HG03280 (cell line): ENCODE results near the gene JAM3.

Experiments used
- ATAC-seq: cut with Tn5 transposase; IDR thresholded peaks from one replicate; pipeline ENCODE4 v1.9.1; 2021; ENCODE audit warnings: mild to moderate bottlenecking, moderate library complexity; ENCODE audit not compliant: unreplicated experiment

The JAM3 gene

DNA sequence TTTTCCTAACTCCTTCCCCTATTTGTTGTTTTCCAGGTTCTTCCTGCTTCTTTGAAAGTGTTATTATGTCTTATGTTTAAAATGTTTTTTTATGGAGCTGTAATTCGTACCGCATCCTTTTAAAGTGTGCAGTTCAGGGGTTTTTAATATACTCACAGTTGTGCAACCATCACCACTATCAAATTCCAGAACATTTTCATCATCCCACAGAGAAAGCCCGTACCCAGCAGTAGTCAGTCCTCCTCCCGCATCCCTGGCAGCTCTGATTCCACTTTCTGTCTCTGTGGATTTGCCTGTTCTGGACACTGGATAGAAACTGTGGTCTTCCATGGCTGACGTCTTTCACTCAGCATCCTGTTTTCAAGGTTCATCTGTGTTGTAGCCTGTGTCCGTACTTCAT is 73.7 kb downstream of the JAM3 start:
- ATAC-seq, result no peak

DNA sequence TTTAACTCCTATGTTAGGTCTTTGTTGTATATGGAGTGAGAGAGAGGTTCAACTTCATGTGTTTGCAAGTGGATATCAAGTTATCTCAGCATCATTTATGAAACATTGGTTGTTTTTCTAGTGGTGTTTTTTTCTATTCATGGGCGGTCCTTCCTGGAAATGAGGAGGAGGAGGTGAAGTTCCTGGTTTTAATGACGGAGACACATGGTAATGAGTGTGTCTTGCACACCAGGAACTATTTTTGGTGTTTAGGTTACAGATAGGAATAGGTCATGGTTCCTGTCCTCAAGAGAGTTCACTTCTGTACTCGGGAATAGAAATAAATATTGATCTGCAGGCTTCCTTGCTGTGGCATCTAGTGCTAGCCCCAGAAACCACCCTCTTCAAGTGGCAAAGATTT is 74.9 kb downstream of the JAM3 start:
- ATAC-seq, result no peak

DNA sequence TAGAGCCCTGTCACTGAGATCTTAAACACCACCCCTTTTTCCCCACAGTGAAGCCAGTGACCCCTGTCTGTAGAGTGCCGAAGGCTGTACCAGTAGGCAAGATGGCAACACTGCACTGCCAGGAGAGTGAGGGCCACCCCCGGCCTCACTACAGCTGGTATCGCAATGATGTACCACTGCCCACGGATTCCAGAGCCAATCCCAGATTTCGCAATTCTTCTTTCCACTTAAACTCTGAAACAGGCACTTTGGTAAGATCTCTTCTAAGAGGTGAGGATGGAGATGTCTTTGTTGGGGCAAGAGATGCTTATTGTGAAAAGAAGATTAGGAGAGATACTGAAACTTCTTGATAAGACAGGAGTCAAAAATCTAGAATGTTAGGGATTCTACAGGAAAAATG is 75.9 kb downstream of the JAM3 start:
- no peak for ATAC-seq

DNA sequence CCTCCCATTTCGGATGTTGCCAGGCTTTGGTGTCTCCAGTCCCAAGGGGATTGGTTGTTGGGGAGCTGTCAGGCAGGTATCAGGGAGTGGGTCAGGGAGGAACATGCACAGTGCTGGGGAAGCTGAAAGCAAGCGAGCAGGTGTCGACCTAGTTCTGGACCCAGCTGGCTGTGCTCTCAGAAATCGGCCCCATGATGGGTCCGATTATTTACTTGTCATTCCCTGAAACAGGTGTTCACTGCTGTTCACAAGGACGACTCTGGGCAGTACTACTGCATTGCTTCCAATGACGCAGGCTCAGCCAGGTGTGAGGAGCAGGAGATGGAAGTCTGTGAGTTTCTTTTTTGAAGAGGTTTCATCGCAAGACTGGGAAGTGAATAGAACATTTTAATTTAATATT is 76.8 kb downstream of the JAM3 start:
- ATAC-seq, result no peak

DNA sequence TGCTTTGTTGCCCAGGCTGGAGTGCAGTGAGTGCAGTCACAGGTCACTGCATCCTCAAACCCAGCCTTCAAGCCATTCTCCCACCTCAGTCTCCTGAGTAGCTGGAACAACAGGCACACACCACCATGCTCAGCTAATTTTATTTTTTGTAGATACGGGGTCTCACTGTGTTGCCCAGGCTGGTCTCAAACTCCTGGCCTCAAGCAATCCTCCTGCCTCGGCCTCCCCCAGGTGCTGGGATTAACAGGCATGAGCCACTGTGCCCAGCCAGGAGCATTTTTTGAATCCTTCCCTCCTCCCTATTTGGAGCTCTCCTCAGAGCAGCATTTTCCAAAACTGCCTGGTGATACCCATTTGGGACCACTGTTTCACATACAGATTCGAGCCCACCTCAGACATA is 77.7 kb downstream of the JAM3 start:
- no peak for ATAC-seq

GRCh38 chr11:134149371-134149770 is 80.5 kb downstream of the JAM3 start:
- no peak for ATAC-seq

- no peak for ATAC-seq
These were observed 81.5 kb downstream of the JAM3 start for GRCh38 chr11:134150195-134150903.

DNA sequence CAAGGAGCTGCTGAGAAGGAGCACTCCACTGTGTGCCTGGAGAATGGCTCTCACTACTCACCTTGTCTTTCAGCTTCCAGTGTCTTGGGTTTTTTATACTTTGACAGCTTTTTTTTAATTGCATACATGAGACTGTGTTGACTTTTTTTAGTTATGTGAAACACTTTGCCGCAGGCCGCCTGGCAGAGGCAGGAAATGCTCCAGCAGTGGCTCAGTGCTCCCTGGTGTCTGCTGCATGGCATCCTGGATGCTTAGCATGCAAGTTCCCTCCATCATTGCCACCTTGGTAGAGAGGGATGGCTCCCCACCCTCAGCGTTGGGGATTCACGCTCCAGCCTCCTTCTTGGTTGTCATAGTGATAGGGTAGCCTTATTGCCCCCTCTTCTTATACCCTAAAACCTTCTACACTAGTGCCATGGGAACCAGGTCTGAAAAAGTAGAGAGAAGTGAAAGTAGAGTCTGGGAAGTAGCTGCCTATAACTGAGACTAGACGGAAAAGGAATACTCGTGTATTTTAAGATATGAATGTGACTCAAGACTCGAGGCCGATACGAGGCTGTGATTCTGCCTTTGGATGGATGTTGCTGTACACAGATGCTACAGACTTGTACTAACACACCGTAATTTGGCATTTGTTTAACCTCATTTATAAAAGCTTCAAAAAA is 82.3 kb downstream of the JAM3 start:
- ATAC-seq, result no peak

- no peak for ATAC-seq
These were observed 83.8 kb downstream of the JAM3 start for GRCh38 chr11:134152696-134153095.

DNA sequence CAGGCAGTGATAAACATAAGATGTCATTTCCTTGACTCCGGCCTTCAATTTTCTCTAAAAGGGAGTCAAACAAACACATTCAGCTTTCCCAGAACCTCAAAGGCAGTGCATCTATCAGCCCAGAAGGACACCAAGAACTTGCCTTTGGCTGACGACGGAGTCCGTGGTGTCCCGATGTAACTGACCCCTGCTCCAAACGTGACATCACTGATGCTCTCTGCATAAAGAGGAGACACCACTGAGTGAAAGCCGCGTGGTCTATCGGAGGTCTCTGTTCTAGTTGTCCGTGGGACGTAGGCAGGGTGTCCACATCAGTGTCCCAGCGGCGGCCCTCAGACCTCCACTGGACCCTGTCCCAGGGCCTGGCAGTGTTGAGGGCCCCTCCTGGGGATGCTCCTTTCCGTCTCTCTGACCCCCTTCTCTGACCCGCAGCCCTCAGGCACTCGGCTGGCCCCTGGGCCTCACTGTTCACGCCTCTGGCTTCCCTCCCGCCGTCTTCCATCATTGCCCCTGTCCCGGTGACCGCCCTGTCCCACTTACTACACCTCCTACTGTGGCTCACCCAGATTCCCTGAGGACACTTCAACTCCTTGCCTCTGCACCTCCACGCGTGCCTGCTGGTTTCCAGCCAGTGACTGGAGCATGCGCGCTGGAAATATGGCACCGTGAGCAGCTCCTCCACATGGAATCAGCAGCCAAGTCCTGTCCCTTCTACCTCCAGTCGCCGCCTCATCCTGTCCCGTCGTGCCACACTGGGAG is 84.5 kb downstream of the JAM3 start:
- ATAC-seq, result no peak

DNA sequence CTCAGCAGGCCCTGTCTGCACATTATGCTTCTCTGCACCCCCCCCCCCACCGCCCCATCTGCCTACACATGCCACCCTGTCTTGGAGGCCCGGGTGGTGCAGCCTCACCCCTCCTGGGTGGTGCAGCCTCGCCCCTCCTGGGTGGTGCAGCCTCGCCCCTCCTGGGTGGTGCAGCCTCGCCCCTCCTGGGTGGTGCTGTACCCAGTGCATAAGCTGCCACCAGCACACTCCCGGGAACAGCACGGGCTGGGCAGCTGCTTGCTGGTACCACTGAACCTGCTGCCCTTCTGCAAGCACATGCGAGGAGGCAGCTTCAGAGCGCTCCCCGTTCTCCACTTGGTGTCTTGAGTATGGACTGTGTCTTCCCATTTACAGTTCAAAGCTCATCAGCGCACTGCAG is 85.6 kb downstream of the JAM3 start:
- ATAC-seq, result no peak

GRCh38 chr11:134155456-134155855 is 86.6 kb downstream of the JAM3 start:
- ATAC-seq, result no peak

GRCh38 chr11:134155946-134156865 is 87.3 kb downstream of the JAM3 start:
- ATAC-seq, result no peak

GRCh38 chr11:134157451-134157850 is 88.6 kb downstream of the JAM3 start:
- ATAC-seq, result no peak

GRCh38 chr11:134158023-134158422 is 89.2 kb downstream of the JAM3 start:
- ATAC-seq, result no peak

- ATAC-seq, result no peak
These were observed 90.8 kb downstream of the JAM3 start for GRCh38 chr11:134159652-134160051.

DNA sequence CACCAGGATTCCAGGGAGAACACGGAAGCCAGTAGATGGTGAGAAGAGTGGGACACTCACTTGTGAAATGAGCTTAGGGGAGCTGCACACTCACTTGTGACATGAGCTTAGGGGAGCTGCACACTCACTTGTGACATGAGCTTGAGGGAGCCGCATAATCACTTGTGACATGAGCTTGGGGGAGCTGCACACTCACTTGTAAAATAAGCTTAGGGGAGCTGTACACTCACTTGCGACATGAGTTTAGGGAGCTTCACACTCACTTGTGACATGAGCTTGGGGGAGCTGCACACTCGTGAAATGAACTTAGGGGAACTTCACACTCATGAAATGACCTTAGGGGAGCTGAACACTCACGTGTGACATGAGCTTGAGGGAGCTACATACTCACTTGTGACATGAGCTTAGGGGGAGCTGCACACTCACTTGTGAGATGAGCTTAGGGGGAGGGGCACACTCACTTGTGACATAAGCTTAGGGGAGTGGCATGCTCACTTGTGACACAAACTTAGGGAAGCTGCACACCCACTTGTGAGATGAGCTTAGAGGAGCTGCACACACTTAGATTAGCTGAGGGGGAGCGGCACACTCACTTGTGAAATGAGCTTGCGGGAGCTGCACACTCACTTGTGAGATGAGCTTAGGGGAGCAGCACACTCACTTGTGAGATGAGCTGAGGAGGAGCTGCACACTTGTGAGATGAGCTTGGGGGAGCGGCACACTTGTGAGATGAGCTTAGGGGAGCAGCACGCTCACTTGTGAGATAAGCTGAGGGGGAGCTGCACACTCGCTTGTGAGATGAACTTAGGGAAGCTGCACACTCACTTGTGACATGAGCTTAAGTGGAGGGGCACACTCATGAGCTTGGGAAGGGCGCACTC is 95.9 kb downstream of the JAM3 start:
- ATAC-seq, result no peak

GRCh38 chr11:134170177-134170918 is 101.5 kb downstream of the JAM3 start:
- ATAC-seq, result no peak

DNA sequence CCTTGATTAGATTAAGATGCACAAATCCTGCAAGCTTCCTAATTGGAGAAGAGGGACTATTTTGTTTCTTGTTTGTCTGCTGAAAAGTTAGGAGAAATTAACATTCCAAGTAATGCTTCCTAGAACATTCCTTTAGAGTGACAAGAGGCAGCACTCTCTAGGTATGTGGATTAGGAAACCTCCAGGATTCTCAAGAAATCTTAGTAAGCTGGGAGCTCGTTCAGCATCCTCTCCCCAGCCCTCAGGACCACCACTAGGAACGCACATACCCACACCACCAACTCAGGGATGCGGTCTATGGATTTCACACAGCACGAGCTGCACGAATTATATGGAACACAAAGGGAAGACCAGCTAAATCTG is 102.0 kb downstream of the JAM3 start:
- no peak for ATAC-seq
